ENCODE measurements around the gene VPS13C. TPM values are rescaled to one million over a fixed set of nuclear protein-coding genes. Genes with fewer than 3 reads are reported as not detected.

VPS13C gene
- total RNA-seq, 1 donor from 2014 or later, result 100 TPM

DNA sequence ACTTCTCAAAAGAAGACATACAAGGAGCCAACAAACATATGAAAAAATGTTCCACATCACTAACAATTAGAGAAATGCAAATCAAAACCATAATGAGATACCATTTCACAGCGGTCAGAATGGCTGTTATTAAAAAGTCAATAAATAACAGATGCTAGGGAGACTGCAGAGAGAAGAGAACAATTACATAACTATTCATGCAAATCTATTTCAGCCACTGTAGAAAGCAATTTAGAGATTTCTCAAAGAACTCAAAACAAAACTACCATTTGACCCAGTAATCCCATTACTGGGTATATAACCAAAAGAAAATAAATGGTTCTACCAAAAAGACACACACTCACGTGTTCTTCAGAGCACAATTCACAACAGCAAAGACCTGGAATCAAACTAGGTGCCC is 116.3 kb downstream of the VPS13C start:
- ATAC-seq, result no peak
- no peak overlapping the region for H3K4me3 ChIP-seq
- peaks cover 82% of the 10 kb centered on the region for H3K36me3 ChIP-seq
- intact Hi-C loops (cut with DNase I), result no loop called here
- H3K9me3 ChIP-seq, result no peaks in the 10 kb centered on the region
- TF ChIP-seq CTCF (IDR thresholded peaks at IDR 0.05), result no peak
- H3K4me1 ChIP-seq, result no peaks in the 10 kb centered on the region
- H3K27ac ChIP-seq, result no peak overlapping the region
- no peaks in the 10 kb centered on the region for H3K27me3 ChIP-seq (ENCODE audit: low read depth)
- DNase-seq, result no peak

DNA sequence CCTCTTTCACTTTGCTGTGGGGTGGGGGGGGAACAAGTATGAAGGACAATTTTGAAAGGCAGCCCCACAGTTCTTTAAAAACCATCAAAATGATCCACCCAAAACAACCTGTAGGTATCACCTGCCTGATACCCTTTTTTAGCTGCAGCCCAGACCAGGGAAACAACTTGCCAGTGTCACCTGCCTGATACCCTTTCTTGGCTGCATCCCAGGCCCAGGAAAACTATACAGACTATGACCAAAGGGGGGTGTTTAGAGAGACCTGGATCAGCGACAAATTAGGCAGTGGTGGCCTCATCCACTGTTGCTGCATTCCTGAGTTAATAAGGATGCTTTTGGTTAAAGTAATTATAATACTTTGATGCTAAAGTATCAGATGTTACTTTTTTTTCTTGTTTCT is 122.0 kb downstream of the VPS13C start:
- Histone ChIP-seq H3K27ac (no peak overlapping the region), H3K4me1 (no peaks in the 10 kb centered on the region), H3K9me3 (no peaks in the 10 kb centered on the region), H3K36me3 (peaks cover 68% of the 10 kb centered on the region), H3K4me3 (no peak overlapping the region), H3K27me3 (ENCODE audit: low read depth) (no peaks in the 10 kb centered on the region)
- intact Hi-C loops (cut with DNase I), result no loop called here
- DNase-seq (no peak), ATAC-seq (no peak)
- no peak for TF ChIP-seq CTCF (IDR thresholded peaks at IDR 0.05)

- Histone ChIP-seq H3K9me3 (no peaks in the 10 kb centered on the region), H3K27ac (no peak overlapping the region), H3K36me3 (peaks cover 77% of the 10 kb centered on the region), H3K4me3 (no peak overlapping the region), H3K27me3 (ENCODE audit: low read depth) (no peaks in the 10 kb centered on the region), H3K4me1 (no peaks in the 10 kb centered on the region)
- TF ChIP-seq CTCF (IDR thresholded peaks at IDR 0.05), result no peak
- intact Hi-C loops (cut with DNase I), result no loop called here
- no peak for DNase-seq
- ATAC-seq, result no peak
Measured at GRCh38 chr15:61936528-61937195, 123.6 kb downstream of the VPS13C start.

- no peaks in the 10 kb centered on the region for H3K27me3 ChIP-seq (ENCODE audit: low read depth)
- no peaks in the 10 kb centered on the region for H3K9me3 ChIP-seq
- no peak overlapping the region for H3K27ac ChIP-seq
- no peaks in the 10 kb centered on the region for H3K4me1 ChIP-seq
- intact Hi-C loops (cut with DNase I), result no loop called here
- TF ChIP-seq CTCF (IDR thresholded peaks at IDR 0.05), result no peak
- H3K36me3 ChIP-seq, result peaks cover 77% of the 10 kb centered on the region
- no peak overlapping the region for H3K4me3 ChIP-seq
- DNase-seq, result no peak
- ATAC-seq, result no peak
Measured at GRCh38 chr15:61935493-61935892, 124.8 kb downstream of the VPS13C start.

GRCh38 chr15:61929452-61929851 is 130.8 kb downstream of the VPS13C start:
- Histone ChIP-seq H3K36me3 (peaks cover 74% of the 10 kb centered on the region), H3K4me1 (no peaks in the 10 kb centered on the region), H3K4me3 (no peak overlapping the region), H3K9me3 (no peaks in the 10 kb centered on the region), H3K27ac (no peak overlapping the region), H3K27me3 (ENCODE audit: low read depth) (no peaks in the 10 kb centered on the region)
- intact Hi-C loops (cut with DNase I), result no loop called here
- TF ChIP-seq CTCF (IDR thresholded peaks at IDR 0.05), result no peak
- DNase-seq, result no peak
- no peak for ATAC-seq

All from lower lobe of right lung (tissue), 2 donors.